ENCODE measurements around the gene THRA.
A peak's percentile ranks its signal among the peaks of the same experiment; 100 is the strongest.
"Not testable (repeated sequence)": the region's sequence is repeated elsewhere in the genome, so short reads cannot be mapped to it uniquely, and the experiment has no call there.

The THRA gene

DNA sequence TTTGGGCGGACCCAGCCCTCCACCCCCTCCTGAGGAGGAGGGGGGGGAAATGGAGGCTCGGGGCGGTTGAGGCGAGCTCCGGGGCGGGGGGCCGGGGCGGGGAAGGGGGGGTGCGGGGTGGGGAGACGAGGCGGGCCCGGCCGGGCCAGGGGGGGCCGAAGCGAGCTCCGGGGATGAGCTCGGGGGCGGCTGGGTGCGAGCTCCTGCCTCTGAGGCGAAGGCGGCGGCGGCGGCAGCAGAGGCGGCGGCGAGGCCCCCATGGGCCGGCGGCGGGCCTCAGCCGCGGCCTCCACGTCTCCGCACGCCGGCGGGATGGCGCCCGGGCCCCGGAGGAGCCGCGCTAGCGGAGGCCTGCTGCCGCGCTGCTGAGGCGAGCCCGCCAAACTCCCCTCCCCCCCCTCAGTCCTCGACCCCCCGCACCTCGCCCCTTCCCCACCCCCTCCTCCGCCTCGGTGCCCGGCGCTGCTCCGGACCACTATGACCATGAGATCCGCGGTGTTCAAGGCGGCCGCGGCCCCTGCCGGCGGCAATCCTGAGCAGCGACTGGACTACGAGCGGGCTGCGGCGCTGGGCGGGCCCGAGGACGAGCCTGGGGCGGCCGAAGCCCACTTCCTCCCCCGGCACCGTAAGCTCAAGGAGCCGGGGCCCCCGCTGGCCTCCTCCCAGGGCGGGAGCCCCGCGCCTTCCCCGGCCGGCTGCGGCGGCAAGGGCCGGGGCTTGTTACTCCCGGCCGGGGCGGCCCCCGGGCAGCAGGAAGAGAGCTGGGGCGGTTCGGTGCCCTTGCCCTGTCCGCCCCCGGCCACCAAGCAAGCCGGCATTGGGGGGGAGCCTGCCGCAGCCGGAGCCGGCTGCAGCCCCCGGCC is 59.6 kb downstream of the THRA start:
- DNase-seq: peak; percentile 53

DNA sequence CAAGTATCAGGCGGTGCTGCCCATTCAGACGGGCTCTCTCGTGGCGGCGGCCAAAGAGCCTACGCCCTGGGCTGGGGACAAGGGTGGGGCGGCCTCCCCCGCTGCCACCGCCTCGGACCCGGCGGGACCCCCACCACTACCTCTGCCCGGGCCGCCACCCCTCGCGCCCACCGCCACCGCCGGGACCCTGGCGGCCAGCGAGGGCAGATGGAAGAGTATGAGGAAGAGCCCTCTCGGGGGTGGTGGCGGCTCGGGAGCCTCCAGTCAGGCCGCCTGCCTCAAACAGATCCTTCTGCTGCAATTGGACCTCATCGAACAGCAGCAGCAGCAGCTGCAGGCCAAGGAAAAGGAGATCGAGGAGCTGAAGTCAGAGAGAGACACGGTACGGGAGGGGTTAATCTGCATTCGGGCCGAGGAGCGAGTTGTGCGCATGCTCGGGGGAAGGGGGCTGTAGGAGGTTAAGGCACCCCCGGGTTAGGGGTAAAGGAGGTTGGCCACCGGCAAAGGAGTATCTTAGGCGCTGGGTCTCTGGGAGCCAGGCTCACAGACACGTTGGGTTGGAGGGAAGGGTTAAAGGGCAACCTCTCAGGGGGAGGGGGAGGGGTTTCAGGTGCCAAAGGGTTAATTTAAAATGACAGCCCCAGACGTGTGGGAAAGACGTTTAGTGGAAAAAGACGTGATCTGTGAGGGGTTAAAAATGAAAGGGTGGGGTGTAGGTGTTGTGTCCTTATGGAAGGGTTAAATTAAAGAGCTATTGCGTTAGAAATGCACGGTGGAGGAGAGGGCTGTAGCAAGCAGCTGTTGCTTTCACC is 60.4 kb downstream of the THRA start:
- DNase-seq: peak; percentile 57

DNA sequence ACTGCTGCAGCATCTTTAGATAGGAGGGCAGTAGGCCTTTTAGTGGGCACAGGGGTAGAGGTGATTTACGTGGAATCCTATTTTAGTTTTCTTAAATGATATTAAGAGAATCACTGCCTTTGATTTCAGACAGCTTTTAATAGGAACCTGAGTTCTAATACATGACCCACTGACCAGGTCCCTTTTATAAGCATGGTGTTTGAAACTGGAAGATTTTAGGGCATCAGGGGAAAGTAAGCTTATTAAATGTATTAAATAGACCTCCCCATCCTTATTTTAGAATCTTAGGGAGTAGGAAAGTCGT is 61.0 kb downstream of the THRA start:
- DNase-seq: no peak

DNA sequence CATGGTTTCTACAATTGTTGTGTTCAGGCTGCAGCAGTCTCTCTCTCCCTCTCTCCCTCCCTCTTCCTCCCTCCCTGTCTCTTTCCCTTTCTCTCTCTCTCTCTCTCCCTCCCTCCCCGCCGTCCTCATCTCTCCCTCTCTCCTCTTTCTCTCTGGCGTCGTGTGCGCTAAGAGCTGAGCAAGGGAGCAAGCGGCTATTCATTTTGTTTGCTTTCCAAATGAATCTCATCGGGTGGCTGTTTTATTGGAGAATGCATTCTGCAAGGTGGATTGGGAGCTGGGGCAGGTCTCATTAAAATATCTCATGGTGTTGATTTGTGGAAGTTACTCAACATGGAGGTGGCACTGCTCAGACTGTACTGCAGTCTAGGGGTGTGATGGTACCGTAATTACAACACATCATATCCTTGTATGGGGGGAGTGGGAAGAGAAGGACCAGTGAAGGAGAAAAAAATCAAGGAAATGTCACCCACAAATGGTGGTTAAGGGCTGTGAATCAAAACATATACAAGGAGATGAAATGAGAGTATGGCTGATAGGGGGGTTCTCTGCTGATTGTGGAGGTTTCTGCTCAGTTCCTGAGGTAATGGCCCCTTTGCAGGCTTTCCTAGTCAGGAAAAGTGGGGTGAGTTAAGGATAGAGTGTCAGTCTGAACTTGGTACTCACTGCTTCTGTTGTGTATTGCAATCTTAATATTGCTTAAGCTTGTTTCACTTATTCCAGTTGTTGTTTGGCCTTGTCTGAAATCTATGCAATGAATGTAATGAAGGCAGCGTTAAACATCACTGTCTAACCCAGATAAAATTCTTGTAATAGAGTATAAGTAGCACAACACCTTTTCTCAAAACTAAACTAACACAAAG is 61.7 kb downstream of the THRA start:
- DNase-seq: no peak

DNA sequence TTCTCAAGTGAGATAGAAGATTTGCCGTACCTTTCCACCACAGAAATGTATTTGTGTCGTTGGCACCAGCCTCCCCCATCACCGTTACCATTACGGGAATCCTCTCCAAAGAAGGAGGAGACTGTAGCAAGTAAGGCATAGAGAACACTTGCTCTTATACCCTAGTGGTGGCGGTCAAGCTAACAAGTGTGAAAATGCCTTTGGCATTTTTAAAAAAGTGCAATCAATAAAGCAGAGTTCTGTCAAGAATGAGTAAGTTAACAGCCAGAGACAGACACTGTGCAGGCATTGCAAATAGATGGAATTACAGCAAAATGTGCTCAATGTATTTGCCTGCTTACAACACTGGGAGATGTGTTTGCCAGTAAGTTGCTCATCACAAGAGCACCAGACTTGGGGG is 66.7 kb downstream of the THRA start:
- DNase-seq: no peak

DNA sequence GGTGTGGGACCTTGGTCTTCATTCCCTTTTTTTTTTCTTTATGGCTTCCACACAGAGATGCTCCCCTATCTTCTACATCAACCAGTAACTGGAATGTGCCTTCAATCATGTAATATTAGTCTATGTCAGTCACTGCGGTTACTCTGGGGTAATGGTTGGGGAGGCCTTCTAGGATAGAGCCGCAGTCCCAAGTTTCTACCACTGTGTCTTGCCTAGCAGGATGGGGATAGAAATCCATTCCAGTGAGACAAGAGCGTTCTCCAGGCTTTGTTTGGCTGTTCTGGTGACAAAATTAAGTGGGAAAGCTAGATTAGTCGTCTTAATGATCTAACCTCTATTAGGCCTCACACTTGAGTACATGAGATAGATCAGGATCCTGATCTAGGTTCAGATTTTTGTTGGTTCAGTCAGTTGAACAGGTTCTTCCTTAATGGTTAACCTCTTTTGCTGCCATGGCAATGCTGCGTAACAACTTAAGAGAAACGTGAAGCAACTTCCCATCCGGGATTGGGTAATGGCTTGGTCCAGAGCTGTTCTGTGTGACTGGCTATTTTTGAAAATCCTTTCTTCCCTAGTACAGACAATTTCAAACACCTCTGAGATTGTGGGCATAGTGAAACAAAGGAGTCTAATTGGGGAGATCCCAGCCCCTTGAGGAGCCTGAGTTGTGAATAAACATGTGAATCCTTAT is 67.7 kb downstream of the THRA start:
- DNase-seq: no peak

DNA sequence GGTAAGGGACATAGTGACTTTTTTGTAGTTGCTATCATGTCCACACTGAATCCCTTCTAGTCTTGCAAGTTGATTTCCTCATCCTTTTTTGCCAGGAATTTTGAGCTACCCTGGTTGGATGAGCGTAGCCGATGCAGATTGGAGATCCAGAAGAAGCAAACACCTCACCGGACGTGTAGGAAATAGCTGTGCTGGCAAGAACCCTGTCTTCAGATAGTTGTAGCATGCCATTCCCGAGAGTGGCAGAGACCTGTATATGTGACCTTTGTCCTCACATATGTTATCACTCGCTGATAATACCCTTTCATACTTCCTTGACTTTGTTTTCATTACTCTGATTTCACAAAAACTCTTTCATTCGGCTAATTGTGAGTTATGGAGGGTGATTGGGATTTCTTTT is 71.4 kb downstream of the THRA start:
- DNase-seq: no peak

DNA sequence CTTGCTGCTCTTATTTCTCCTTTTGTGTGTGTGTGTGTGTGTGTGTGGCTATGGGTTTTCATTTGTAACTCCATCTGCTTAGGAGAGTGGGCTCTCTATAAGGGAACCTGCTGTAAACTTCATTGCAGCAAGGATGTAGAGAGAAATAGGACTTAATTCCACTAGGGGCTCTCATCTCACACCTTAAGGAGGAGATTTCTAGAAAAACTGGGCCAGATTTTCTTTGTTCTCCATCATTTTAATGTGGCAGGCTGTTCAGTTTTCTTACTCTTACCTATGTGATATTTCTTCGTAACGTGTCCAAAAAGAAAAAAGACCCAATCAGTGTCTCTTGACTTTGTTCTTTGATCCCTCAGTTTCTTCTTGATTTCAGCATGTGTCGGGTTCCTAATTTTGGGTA is 73.1 kb downstream of the THRA start:
- no peak for DNase-seq

DNA sequence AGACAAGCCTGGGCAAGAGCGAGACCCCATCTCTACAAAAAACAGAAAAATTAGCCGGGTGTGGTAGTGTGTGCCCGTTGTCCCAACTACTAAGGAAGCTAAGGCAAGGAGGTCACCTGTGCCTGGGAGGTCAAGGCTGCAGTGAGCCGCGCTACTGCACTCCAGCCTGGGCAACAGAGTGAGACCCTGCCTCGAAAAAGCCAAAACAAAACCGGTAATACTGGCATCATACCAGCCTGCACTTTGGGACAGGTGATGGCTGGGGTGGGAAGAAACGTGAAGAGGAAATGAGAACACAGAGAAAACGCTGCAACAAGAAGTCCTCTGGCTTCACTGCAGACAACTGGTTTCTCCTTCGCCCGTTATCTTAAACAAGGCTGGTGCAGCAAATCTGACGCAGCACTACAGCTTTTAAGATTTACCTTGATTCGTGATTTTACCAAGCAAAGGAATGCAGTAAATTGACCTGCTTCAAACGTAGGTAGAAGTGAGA is 76.8 kb downstream of the THRA start:
- no peak for DNase-seq

DNA sequence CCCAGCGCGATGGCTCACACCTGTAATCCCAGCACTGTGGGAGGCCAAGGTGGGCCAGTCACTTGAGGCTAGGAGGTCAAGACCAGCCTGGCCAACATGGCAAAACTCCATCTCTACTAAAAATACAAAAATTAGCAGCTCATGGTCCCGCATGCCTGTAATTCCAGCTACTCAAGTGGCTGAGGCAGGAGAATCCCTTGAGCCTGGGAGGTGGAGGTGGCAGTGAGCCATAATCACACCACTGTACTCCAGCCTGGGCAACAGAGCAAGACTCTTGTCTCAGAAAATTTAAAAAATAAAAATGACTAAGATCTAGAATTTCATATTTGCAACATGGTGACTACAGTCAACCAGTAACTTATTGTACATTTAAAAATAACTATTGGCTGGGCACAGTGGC is 80.4 kb downstream of the THRA start:
- DNase-seq: not testable (repeated sequence)
